ENCODE data around the gene PKP4.

DNA sequence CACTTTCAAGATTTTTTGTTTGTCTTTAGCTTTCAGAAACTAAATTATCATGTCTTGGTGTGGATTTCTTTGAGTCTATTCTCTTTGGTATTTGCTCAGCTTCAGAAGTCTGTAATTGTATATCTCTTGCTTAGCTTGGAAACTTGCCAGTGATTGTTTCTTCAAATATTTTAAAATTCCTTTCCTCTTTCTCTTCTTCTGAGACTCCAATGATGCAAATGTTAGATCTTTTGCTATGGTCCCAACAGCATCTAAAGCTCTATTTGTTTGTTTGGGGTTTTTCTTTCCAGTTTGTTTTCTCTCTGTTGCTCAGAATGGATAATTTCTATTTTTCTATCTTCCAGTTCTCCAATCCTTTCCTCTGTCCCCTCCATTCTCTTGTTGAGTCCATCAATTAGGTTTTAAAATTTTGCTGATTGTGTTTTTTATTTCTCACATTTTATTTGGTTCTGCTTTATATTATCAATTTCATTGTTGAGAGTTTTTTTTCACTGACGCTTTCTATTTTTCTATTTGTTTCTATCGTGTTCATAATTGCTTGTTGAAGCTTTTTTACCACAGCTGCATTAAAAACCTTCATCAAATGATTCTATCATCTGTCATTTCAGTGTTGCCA is 256.9 kb downstream of the PKP4 start:
- no peak for TF ChIP-seq SIN3A (IDR thresholded peaks at IDR 0.05; ENCODE audit: borderline replicate concordance, insufficient read depth, low read length)
- TF ChIP-seq, protein P1, sequence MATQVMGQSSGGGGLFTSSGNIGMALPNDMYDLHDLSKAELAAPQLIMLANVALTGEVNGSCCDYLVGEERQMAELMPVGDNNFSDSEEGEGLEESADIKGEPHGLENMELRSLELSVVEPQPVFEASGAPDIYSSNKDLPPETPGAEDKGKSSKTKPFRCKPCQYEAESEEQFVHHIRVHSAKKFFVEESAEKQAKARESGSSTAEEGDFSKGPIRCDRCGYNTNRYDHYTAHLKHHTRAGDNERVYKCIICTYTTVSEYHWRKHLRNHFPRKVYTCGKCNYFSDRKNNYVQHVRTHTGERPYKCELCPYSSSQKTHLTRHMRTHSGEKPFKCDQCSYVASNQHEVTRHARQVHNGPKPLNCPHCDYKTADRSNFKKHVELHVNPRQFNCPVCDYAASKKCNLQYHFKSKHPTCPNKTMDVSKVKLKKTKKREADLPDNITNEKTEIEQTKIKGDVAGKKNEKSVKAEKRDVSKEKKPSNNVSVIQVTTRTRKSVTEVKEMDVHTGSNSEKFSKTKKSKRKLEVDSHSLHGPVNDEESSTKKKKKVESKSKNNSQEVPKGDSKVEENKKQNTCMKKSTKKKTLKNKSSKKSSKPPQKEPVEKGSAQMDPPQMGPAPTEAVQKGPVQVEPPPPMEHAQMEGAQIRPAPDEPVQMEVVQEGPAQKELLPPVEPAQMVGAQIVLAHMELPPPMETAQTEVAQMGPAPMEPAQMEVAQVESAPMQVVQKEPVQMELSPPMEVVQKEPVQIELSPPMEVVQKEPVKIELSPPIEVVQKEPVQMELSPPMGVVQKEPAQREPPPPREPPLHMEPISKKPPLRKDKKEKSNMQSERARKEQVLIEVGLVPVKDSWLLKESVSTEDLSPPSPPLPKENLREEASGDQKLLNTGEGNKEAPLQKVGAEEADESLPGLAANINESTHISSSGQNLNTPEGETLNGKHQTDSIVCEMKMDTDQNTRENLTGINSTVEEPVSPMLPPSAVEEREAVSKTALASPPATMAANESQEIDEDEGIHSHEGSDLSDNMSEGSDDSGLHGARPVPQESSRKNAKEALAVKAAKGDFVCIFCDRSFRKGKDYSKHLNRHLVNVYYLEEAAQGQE (IDR thresholded peaks at IDR 0.05; ENCODE audit: insufficient read depth in 1 of 2, low read depth in 2 of 2, low read length in 2 of 2): no peak
- no peak for TF ChIP-seq POLR2AphosphoS5 (IDR thresholded peaks at IDR 0.05; ENCODE audit: low read depth, low read length)
